ENCODE data around the gene NOP53.
A peak's percentile ranks its signal among the peaks of the same experiment; 100 is the strongest.
"Not testable (repeated sequence)": the region's sequence is repeated elsewhere in the genome, so short reads cannot be mapped to it uniquely, and the experiment has no call there.

The NOP53 gene

GRCh38 chr19:47755065-47755761 lies 9.9 kb downstream of the NOP53 start:
- ATAC-seq, result no peak

GRCh38 chr19:47755762-47756626 lies 10.6 kb downstream of the NOP53 start:
- ATAC-seq, result no peak

GRCh38 chr19:47756627-47756929 lies 11.2 kb downstream of the NOP53 start:
- no peak for ATAC-seq

GRCh38 chr19:47756953-47757608 lies 11.7 kb downstream of the NOP53 start:
- ATAC-seq, result no peak

GRCh38 chr19:47757617-47758442 lies 12.5 kb downstream of the NOP53 start:
- no peak for ATAC-seq

GRCh38 chr19:47758443-47758804 lies 13.1 kb downstream of the NOP53 start:
- ATAC-seq, result no peak

GRCh38 chr19:47760632-47760999 lies 15.3 kb downstream of the NOP53 start:
- no peak for ATAC-seq

- no peak for ATAC-seq
Observed at GRCh38 chr19:47761566-47761965, 16.2 kb downstream of the NOP53 start.

GRCh38 chr19:47762151-47762550 lies 16.8 kb downstream of the NOP53 start:
- no peak for ATAC-seq

GRCh38 chr19:47762615-47763308 lies 17.4 kb downstream of the NOP53 start:
- no peak for ATAC-seq

- ATAC-seq, result not testable (repeated sequence)
Observed at GRCh38 chr19:47764705-47765104, 19.4 kb downstream of the NOP53 start.

GRCh38 chr19:47765523-47766358 lies 20.4 kb downstream of the NOP53 start:
- ATAC-seq, result peak; percentile 40 to 44

- no peak for ATAC-seq
Observed at GRCh38 chr19:47766359-47766620, 20.9 kb downstream of the NOP53 start.

GRCh38 chr19:47766670-47767069 lies 21.3 kb downstream of the NOP53 start:
- no peak for ATAC-seq

- ATAC-seq, result no peak
Observed at GRCh38 chr19:47767349-47767748, 22.0 kb downstream of the NOP53 start.

- no peak for ATAC-seq
Observed at GRCh38 chr19:47768604-47769003, 23.3 kb downstream of the NOP53 start.

GRCh38 chr19:47769534-47769933 lies 24.2 kb downstream of the NOP53 start:
- ATAC-seq, result no peak

GRCh38 chr19:47771291-47771690 lies 25.9 kb downstream of the NOP53 start:
- ATAC-seq, result not testable (repeated sequence)

- no peak for ATAC-seq
Observed at GRCh38 chr19:47776568-47776967, 31.2 kb downstream of the NOP53 start.

GRCh38 chr19:47777245-47778048 lies 32.1 kb downstream of the NOP53 start:
- not testable (repeated sequence) for ATAC-seq

Data from activated CD4-positive, CD25-positive, alpha-beta regulatory T cell treated with anti-CD3 and anti-CD28 coated beads, Interleukin-2, amount 50 U/mL, for 24 hours (primary cell).